Measurements from ENCODE around the gene COL6A2. TPM values are rescaled to one million over a fixed set of nuclear protein-coding genes. Genes with fewer than 3 reads are reported as not detected.
A peak's percentile ranks its signal among the peaks of the same experiment; 100 is the strongest.

COL6A2 gene
- total RNA-seq, 1 donor from 2014 or later = 32.0 TPM

GRCh38 chr21:46079352-46080170 is 18.4 kb upstream of the COL6A2 start:
- H3K4me3 Mint-ChIP-seq (ENCODE audit: low read depth) = no peak overlapping the region
- H3K27me3 Mint-ChIP-seq = peaks cover 8% of the 10 kb centered on the region
- no peaks in the 10 kb centered on the region for H3K4me1 Mint-ChIP-seq (ENCODE audit: low read depth)
- DNase-seq (ENCODE audit: low spot score, unreplicated experiment) = peak; percentile 7
- H3K27ac Mint-ChIP-seq = no peak overlapping the region
- H3K36me3 Mint-ChIP-seq (ENCODE audit: insufficient read depth) = no peaks in the 10 kb centered on the region
- no peaks in the 10 kb centered on the region for H3K9me3 Mint-ChIP-seq (ENCODE audit: low read depth)
- TF ChIP-seq, protein P1, sequence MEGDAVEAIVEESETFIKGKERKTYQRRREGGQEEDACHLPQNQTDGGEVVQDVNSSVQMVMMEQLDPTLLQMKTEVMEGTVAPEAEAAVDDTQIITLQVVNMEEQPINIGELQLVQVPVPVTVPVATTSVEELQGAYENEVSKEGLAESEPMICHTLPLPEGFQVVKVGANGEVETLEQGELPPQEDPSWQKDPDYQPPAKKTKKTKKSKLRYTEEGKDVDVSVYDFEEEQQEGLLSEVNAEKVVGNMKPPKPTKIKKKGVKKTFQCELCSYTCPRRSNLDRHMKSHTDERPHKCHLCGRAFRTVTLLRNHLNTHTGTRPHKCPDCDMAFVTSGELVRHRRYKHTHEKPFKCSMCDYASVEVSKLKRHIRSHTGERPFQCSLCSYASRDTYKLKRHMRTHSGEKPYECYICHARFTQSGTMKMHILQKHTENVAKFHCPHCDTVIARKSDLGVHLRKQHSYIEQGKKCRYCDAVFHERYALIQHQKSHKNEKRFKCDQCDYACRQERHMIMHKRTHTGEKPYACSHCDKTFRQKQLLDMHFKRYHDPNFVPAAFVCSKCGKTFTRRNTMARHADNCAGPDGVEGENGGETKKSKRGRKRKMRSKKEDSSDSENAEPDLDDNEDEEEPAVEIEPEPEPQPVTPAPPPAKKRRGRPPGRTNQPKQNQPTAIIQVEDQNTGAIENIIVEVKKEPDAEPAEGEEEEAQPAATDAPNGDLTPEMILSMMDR (IDR thresholded peaks at IDR 0.05; ENCODE audit: unreplicated experiment) = no peak

GRCh38 chr21:46080171-46081021 is 17.5 kb upstream of the COL6A2 start:
- Mint-ChIP-seq H3K4me1 (ENCODE audit: low read depth) (no peaks in the 10 kb centered on the region), H3K27ac (peak overlapping the region; percentile 37), H3K4me3 (ENCODE audit: low read depth) (no peak overlapping the region), H3K9me3 (ENCODE audit: low read depth) (no peaks in the 10 kb centered on the region), H3K27me3 (peaks cover 8% of the 10 kb centered on the region), H3K36me3 (ENCODE audit: insufficient read depth) (no peaks in the 10 kb centered on the region)
- peak; percentile 7 for DNase-seq (ENCODE audit: low spot score, unreplicated experiment)
- TF ChIP-seq, protein P1 (IDR thresholded peaks at IDR 0.05; ENCODE audit: unreplicated experiment) = no peak

DNA sequence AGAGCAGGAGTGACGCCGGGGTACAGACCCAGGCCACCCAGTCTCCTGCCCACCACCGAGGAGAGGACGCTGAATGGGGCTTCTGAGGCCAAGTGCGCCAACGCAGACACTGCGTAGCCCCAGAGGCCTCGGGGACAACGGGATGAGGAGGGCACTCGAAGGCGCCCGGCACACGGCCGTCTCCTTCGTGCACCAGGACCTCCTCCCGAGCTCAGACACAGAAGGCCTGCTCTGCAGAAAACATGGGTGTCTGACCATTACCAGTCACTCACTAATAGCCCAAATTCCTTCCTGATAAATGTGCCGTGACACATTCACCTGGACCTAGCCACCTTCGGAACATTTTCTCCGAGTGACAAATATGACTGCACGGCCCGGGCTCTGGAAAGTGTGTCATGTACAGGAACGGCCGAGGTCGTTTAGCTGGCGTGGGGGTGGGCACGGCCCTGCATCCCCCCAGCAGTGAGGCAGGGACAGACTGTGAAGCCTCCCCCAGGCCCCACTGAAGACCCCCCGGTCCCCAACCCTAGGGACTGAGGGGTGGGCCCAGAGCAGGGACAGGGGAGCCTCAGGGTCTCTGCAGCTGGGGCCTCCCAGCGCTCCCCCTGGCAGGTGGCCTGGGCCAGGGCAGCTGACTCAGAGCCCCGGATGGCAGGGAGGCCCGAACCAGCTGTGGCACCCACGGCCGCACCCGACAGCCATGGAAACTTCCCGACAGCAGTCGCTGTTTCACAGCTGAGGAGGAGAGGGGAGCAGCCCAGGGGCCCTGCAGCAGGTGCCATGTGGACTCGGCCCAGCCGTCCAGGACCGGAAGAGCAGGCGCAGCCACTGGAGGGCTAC is 16.7 kb upstream of the COL6A2 start:
- Mint-ChIP-seq H3K27me3 (peaks cover 6% of the 10 kb centered on the region), H3K4me3 (ENCODE audit: low read depth) (no peak overlapping the region), H3K27ac (peak overlapping the region; percentile 37), H3K9me3 (ENCODE audit: low read depth) (peaks cover 6% of the 10 kb centered on the region), H3K36me3 (ENCODE audit: insufficient read depth) (no peaks in the 10 kb centered on the region), H3K4me1 (ENCODE audit: low read depth) (no peaks in the 10 kb centered on the region)
- TF ChIP-seq, protein P1 (IDR thresholded peaks at IDR 0.05; ENCODE audit: unreplicated experiment) = no peak
- DNase-seq (ENCODE audit: low spot score, unreplicated experiment) = peak; percentile 8

- Mint-ChIP-seq H3K9me3 (ENCODE audit: low read depth) (peaks cover 11% of the 10 kb centered on the region), H3K27ac (peak overlapping the region; percentile 23), H3K36me3 (ENCODE audit: insufficient read depth) (peaks cover 2% of the 10 kb centered on the region), H3K27me3 (peaks cover 8% of the 10 kb centered on the region), H3K4me1 (ENCODE audit: low read depth) (no peaks in the 10 kb centered on the region), H3K4me3 (ENCODE audit: low read depth) (no peak overlapping the region)
- TF ChIP-seq, protein P1 (IDR thresholded peaks at IDR 0.05; ENCODE audit: unreplicated experiment) = no peak
- no peak for DNase-seq (ENCODE audit: low spot score, unreplicated experiment)
Measured at GRCh38 chr21:46081862-46082712, 15.8 kb upstream of the COL6A2 start.

Measured in progenitor cell of endocrine pancreas (in vitro differentiated cells).